HG02623 (cell line): ENCODE data around the gene PROSER3.
"Not testable (repeated sequence)": the region's sequence is repeated elsewhere in the genome, so short reads cannot be mapped to it uniquely, and the experiment has no call there.

Source experiments
- ATAC-seq: cut with Tn5 transposase; IDR thresholded peaks from one replicate; pipeline ENCODE4 v1.9.1; 2021; ENCODE audit warnings: moderate library complexity; ENCODE audit not compliant: unreplicated experiment

Gene PROSER3

DNA sequence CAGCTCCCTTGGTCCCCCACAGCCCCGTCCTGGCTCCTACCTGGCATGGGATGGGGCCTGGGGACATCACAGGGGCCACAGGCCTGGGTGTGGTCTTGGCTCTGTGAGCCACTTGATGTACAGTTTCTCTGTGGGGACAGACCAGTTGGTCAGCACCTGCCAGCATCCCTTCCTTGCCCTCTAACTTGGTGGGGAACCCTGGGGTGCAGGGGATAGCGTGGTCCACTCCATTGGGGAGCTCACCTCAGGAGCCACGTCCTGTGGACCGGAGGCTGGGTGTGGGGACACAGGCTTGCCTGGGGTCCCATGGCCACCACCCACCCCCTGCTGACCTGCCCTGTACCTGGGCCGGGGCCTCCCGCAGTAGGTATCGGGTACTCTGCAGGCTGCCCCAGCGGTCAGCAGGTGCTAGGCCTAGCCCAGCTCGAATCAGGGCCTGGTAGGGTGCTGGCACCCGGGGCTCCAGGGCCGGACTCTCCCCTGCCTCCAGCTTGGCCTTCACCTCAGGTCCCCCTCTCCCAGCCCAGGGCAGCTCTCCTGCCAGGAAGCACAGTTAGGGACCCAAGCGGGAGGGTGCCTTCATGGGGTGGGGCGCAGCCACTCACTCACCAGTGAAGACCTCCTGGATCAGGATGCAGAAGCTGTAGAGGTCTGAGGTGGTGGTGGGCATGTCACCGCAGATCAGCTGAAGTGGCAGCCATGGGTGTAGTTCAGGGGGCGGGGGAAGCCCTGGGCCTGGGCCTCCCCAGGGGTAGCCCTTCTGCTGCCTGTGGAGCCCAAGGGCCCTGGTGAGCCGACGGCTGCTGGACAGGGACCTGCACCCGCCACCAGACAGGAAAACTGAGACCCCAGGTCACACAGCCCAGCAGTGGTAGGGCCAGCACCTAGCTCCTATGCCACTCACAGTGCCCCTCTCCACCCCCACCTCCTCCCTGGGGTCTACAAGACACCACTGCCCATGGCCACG is 32.3 kb downstream of the PROSER3 start:
- no peak for ATAC-seq

DNA sequence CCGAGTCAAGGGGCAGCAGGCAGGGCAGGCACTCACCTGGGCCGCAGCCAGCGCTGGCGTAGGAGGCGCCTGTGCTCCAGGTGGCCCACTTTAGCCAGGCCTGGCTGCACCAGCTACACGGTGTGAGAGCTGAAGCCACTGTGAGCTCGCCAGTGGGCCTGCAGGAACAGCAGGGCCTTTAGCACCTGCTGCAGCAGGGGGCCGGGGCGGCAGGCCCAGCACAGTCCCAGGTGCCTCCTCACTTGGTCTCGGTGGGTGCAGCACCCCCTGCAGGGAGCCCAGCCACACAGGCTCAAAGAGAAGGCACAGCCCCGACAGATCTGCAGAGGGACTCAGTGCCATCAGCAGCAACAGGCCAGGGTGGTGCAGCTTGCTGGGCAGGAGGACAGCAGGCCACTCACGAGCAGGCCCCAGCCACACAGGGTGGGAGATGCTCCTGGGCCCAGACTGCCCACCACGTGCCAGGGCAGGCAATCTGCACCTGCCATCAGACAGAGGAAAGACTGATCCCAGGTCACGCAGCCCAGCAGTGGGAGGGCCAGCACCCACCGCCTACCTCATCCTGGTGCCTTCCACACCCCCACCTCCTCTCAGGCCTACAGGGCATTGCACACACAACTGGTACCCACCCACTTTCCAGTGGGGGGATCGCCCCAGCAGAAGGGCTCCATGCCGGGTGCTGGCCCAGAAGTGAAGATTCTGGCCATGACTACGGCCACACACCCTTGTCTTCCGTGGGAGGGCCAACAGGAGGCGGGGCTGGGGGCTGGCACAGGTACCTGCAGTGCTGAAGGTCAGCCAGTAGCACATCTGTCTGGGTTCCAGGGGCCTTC is 33.2 kb downstream of the PROSER3 start:
- ATAC-seq = no peak

DNA sequence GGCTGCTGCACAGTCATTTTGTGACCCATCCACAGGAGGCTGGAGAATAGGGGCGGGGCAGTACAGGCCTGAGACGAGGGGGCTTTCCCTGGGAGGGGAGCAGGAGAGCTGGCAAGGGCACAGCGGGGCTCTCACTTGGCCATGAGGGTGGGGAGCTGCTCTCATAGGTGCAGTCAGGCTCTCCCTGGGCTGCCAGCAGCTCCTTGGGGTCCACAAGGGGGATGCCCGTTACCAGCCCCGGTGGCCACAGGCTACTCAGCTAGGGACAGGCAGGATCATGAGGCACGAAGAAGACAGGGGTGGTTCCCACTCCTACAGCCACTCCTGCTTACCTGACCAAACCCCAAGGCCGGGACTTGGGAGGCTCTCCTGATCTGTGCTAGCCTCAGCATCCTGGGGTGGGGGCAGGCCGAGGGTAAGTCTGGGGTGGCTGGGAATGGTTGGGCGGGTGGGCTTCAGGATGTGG is 33.9 kb downstream of the PROSER3 start:
- ATAC-seq = no peak

DNA sequence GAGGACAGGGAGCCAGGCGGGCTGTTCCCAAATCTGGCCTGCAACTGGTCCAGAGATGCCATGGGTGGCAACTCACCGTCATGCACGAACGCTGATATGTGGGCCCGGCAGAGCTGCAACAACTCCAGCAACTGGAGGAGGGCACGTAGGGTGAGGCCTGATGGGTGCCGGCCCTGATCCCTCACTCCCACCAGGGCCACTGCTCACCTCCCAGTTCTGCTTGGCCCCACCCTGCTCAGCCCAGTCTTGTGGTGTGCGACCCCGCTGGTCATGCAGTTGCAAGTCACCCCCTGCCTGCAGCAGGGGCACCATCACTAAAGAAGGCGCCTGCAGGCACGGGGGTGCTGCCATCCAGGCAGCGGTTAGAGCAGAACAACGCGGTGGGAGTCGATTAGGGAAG is 34.3 kb downstream of the PROSER3 start:
- no peak for ATAC-seq

DNA sequence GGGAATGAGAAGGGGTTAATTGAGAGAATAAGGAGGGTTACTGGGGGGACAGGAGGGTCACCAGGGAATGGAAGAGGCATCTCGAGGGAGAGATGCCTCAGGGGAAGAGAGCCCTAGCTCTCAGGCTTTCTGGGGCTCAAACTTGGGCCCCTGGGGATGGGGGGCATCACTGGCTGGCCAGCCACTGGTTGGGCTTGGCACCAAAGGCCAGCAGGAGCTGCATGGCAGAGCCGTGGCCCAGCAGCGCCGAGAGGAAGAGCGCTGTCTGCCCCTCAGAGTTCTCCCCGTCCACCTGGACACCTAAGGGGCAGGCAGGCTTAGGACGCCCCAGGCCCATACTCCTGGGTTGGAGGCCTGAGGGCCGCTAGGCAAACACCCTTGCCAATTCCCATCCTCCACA is 34.9 kb downstream of the PROSER3 start:
- no peak for ATAC-seq

DNA sequence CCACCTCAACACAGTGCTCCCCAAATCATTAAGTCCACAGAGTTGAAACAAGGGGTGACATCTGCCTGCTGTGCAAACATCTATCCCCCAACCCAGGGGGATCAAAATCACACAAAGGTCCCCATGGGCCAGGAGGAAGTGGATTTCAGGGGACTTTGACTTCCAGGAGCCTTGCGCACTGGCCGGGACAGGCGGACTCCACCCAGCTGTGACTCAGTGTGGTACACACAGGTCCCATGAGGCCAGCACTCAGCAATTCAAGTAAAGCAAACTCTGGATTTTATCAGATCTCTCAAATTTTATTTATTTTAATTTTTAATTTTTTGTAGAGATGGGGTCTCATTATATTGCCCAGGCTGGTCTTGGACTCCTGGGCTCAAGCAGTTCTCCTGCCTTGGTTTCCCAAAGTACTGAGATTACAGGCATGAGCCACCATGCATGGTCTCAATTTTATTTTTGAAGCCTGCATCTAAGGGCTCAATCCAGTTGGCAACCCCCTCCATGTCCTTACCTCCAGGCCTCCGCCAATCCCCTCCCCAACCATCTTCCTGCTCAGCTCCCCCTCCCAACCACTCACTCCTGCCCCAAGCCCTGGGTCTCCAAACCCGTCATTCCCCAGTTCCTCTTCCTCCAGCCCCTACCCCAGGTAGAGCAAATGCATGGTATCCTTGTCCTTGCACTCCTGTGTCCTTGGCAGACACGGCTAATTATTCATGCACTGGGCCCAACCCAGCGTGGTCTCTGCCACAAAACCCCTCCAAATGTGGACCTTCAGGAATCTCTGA is 35.6 kb downstream of the PROSER3 start:
- no peak for ATAC-seq

DNA sequence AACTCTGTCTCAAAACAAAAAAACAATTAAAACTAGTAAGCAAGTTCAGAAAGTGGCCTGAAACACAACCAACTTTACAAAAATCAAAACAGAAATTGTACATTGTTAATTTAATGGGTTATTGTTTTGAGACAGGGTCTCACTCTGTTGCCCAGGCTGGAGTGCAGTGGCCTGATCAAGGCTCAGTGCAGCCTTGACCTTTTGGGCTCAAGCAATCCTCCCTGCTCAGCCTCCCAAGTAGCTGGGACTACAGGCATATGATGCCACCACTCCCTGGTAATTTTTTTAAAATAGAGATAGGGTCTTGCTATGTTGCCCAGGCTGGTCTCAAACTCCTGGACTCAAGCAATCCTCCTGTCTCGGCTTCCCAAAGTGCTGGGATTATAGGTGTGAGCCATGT is 37.6 kb downstream of the PROSER3 start:
- not testable (repeated sequence) for ATAC-seq

DNA sequence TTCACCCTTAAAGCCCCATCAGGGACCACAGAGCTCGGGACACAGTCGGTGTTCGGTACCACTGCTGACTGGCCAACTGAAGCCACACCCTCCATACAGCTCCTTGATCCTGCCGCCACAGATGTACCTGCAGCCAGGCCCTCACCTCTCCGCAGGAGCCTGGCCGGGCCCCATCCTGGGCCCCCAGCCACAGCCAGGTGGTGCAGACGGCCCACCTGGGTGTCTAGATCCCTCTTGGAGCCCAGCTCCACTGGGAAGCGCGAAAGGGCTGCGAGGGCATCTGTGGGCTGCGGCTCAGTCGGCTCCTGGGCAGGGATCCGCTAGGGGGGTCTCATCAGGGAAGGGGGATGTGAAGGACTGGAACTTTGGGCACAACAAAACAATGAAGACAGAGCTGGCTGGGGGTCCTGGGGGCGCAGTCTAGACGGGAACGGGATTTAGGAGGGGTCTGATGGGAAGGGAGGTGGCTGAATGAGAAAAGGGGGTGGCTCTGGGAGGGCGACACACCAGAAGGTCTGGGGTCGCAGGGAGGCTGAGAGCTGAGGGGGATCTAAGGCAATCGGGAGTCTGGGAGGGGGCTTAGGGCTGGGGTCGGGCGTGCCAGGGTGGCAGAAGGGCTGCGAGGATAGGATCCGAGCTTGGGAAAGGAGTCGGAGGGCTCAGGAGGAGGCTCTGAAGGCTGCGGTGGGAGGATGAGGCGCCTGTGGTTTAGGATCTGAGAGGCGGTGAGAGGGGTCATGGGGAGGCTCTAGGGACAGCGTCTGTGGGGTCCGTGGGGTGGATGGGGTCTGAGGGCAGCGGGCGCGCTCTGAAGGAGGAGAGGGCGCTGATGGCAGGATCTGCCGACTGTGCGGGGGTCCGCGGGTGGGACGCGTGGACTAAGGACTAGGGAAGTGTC is 38.9 kb downstream of the PROSER3 start:
- no peak for ATAC-seq

DNA sequence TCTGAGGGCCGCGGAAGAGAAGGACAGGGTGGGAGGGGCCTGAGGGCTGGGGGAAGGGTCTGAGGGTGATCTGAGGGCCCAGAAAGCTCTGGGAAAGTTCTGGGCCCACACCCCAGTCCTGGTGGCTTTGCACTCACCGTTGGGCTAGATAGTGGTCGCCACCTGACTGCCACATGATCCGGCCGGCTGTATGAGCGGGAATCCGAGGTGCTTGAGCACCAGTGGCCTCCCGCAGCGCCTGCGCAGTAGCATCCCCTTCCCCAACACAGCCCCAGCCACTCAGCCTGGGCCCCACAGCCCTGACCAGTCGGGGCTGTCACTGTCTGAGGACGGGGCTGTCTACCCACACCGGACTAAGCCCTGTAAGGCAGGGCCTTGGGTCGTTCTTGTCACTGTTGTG is 39.7 kb downstream of the PROSER3 start:
- no peak for ATAC-seq

DNA sequence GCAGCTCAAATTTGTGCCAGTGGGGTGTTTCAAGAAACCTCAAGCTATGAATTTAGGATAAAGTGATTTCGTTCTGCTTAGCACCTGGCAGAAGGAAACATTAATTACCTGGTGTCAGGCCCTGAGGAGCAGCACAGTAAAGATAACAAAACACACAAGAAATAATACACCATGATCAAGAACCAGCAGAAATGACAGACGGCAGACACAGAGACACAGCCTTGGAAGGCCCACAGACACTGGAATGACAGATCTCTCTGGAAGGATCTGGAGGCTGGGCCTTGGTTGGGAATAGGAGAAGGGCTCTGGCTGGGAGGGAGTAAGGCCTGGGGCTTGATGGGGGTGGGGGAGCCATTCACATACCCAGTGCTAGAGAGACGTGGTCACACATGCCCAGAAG is 43.9 kb downstream of the PROSER3 start:
- no peak for ATAC-seq

DNA sequence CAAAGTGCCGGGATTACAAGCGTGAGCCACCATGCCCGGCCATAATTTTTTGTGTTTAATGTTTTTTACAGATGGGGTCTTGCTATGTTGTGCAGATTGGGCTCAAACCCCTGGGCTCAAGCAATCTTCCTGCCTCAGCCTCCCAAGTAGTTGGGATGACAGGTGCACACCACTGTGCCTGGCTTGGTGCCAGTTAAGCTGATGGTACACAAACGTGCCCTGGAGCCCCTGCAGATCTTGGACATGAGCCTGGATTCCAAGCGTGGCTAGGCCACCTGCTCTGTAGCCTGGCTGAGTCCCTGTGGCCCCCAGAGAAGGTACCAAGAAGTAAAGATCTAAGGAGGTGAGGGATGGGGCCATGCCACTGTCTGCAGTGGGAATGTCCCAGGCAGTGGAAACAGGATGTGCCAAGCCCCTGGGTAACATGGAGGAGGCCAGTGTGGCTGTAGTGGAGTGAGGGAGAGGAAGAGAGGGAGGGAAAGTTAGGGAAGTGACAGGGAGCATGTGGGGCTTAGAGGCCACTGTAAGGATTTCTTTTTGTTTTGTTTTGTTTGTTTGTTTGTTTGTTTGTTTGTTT is 47.6 kb downstream of the PROSER3 start:
- no peak for ATAC-seq

DNA sequence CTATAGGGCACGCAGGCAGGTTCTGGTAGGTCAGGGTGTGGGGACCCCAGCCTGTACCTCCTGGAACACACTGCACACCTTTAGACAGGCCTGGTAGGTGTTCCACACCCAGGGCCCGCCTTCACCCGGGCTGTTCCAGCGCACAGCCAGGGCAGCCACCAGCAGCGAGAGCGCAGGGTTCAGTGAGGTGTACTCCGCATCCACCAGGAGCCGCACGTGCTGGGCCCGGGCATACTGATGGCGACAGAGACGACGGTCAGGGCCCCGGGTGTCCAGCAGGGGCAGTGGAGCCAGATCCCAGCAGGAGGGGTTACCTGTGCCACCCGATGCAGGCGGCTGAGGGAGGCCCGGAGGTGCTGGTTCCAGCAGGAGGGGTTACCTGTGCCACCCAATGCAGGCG is 48.6 kb downstream of the PROSER3 start:
- ATAC-seq = no peak

DNA sequence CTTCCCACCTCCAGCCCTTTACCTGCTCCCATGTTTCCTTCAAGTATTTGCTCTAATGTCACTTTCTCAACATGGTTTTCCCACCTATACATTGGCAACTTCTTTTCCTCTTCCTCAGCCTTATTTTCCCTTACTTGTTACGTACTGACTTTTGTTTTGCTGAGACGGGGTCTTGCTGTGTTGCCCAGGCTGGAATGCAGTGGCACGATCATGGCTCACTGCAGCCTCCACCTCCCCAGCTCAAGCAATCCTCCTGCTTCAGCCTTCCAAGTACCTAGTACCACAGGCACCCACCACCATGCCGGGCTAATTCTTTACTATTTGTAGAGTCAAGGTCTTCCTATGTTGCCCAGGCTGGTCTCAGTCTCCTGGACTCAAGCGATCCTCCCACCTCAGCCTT is 49.7 kb downstream of the PROSER3 start:
- ATAC-seq = no peak

DNA sequence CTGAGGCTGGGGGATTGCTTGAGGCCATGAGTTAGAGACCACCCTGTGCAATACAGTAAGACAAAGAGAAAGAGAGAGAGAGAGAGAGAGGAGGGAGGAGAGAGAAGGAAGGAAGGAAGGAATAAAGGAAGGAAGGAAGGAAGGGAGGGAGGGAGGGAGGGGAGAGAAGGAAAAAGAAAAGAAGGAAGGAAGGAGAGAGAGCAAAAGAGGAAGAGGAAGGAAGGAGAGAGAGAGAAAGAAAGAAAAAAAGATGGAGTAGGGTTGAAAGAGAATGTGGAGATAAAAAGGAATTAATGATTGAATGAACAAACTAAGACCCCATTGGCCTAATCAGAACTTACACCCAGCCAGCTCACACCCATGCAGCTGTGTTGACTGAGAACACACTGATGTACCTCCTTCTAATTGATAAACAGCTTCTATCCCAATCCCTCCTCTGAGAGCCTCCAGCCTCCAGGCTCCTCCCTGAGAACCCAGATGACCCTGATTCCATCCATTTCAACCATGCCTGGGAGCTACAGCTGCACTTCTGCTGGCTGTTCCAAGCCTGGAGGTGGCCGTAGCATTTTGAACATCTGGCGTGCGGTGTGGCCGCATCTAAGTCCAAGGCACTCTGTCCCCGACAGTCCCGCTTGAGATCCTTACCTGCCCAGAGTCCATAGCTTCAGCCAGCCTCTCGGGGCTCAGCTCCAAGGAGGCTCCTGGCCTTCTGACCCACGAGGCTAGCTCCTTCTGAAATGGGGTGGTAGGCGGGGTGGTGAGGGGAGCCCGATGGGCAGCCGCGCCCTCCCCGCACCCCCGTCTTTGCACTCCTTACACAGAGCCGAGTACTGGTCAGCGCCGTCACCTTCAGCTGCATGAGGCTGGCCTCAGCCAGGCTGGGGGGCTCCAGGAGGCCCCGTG is 53.6 kb downstream of the PROSER3 start:
- ATAC-seq = no peak

DNA sequence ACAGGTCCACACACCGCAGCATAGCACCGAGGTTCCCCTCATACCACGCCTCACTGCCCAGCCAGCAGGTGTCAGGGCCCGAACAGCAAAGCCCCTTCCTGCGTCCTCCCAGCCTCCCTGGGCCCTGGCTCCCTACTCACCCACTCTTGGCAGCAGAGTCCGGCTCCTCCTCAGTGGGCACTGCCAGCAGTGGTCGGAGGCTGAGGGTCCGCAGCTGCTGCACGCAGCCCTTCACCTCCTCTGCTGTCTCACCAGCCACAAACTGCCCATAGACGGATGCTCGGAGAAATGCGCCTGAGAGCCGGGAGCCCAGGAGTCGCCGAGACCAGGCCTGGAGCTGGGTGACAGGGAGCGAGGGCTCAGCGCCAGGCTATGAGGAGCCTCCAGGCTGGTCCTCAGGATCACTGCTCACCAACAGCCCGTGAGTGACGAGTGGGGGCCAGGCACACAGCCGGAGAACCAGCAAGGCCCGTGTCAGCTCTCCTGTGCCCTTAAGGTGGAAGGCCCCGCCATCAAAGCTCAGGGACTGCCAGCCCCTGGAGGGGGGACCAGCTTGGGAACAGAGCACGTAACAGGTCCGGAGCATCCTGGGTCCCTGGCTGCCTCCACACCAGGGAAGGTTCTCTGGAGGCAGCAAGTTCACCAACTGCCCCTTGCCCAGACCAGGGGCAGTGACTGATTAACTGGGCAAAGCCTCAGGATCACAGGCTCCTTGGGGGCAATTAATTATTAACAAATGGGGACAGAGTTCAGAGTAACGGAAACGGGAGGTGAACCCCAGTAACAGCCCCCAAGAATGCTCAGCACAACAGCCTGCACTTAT is 54.5 kb downstream of the PROSER3 start, which contains the start of gene PRODH2:
Gene PRODH2, minus strand, starts transcription at position 626 of the 823 bp plus-strand sequence. Its CDS starts 40 bp downstream, at position 586.
- no peak for ATAC-seq

DNA sequence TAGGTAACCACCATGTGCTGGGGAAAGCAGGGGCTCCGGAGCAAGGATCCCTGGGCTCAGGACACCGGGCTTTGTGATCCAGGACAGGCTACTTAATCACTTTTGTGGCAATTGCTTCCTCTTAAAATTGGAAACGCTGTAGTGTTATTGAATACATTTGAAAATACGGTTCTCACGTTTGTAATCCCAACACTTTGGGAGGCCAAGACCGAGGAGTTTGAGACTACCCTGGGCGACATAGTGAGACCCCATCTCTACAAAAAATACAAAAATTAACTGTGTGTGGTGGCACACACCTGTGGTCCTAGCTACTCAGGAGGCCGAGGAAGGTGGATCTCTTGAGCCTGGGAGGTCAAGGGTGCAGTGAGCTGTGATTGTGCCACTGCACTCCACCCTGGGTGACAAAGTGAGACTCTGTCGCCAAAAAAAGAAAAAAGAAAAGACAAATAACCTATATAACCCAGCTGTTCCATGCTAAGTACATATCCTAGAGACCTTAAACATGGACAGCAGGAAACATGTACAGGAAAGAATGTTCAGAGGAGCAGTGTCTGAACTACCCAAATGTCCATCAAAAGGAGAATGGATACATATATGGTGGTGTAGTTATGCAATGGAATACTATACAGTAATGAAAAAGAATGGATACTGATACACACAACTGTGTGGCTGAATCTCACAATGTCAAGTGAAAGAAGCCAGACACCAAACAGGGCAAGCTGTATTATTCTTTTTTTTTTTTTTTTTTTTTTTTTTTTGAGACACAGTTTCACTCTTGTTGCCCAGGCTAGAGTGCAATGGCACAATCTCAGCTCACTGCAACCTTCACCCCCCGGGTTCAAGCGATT is 55.3 kb downstream of the PROSER3 start:
- no peak for ATAC-seq

DNA sequence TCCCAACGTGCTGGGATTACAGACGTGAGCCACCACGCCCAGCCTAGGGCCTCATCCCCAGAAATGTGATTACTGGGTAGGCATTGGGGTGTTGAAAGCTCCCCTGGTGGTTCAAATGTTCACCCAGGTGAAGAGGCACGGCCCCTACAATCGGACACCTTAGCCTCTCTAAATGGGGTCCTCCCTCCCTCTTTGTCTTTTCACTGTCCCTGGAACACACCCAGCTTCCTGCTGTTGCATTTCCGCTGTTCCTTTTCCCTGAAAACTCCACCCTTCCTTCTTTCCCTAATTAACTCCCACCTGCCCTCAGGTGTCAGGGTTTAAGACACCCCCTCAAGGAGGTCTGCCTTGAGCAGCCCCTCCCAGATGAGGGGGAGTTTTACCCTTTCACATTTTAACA is 58.3 kb downstream of the PROSER3 start:
- ATAC-seq = no peak
